Measurements from ENCODE around the gene APOBEC4.

GRCh38 chr1:183687546-183688304, 34.6 kb upstream of the APOBEC4 start:
- TF ChIP-seq CTCF (IDR thresholded peaks at IDR 0.05; ENCODE audit: low read depth, low read length, missing input control) (no peak), ZBTB33 (IDR thresholded peaks at IDR 0.05) (no peak), RAD21 (IDR thresholded peaks at IDR 0.05) (no peak), MAX (IDR thresholded peaks at IDR 0.05) (no peak), JUND (IDR thresholded peaks at IDR 0.05) (no peak), HNF4A (conservative IDR thresholded peaks at IDR 0.05) (no peak), ATF3 (IDR thresholded peaks at IDR 0.05) (no peak)
